Measurements from ENCODE around the gene RNF2. TPM values are rescaled to one million over a fixed set of nuclear protein-coding genes. Genes with fewer than 3 reads are reported as not detected.

RNF2 gene
- polyA plus RNA-seq, 1 donor (not counting 4 experiments of a cell fraction or from before 2014, with no cell fraction given) = 29.2 TPM

DNA sequence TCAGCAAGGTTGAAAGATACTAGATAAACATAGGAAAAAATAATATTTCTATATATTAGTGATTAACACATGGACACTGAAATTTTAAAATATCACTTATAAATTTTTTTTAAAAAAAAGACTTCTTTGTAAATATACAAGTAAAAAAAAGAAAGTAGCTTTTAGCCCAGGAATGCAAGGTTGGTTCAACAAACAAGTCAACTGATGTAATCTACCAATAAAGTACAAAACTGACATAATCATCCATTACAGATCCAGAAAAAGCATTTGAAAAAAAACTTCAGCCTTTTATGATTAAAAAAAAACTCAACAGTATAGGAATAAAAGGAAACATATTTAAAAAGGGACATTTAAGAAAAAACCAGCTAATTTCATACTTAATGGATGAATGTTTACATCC, 63.0 kb downstream of the RNF2 start:
- H3K27ac ChIP-seq (ENCODE audit: control insufficient read depth, insufficient read depth, low read length) = no peak overlapping the region
- no peaks in the 10 kb centered on the region for H4K20me1 ChIP-seq (ENCODE audit: control insufficient read depth, extremely low read depth, insufficient read depth, low read length)
- no peak overlapping the region for H3K9ac ChIP-seq (ENCODE audit: control insufficient read depth, extremely low read depth, insufficient read depth, low read length)
- H3K4me1 ChIP-seq (ENCODE audit: control insufficient read depth, extremely low read depth, insufficient read depth, low read length) = no peaks in the 10 kb centered on the region
- H3K4me3 ChIP-seq (ENCODE audit: control insufficient read depth in 2 of 3, extremely low read depth in 1 of 3, insufficient read depth in 2 of 3, low read depth in 1 of 3, low read length in 3 of 3) = no peak overlapping the region
- DNase-seq (ENCODE audit: low read depth, low spot score) = no peak
- no peak overlapping the region for H2AFZ ChIP-seq (ENCODE audit: control insufficient read depth, low read length)
- H3K9me3 ChIP-seq (ENCODE audit: control insufficient read depth, low read depth, low read length) = no peaks in the 10 kb centered on the region
- dilution Hi-C loops (cut with MboI; ENCODE audit: extremely low pct_ligation_motif_present, low sequenced_read_pairs) = no loop called here
- no peaks in the 10 kb centered on the region for H3K27me3 ChIP-seq (ENCODE audit: control insufficient read depth, extremely low read depth, insufficient read depth, low read length)
- TF ChIP-seq EZH2 (IDR thresholded peaks at IDR 0.05; ENCODE audit: low read length) = no peak
- TF ChIP-seq, protein P1, sequence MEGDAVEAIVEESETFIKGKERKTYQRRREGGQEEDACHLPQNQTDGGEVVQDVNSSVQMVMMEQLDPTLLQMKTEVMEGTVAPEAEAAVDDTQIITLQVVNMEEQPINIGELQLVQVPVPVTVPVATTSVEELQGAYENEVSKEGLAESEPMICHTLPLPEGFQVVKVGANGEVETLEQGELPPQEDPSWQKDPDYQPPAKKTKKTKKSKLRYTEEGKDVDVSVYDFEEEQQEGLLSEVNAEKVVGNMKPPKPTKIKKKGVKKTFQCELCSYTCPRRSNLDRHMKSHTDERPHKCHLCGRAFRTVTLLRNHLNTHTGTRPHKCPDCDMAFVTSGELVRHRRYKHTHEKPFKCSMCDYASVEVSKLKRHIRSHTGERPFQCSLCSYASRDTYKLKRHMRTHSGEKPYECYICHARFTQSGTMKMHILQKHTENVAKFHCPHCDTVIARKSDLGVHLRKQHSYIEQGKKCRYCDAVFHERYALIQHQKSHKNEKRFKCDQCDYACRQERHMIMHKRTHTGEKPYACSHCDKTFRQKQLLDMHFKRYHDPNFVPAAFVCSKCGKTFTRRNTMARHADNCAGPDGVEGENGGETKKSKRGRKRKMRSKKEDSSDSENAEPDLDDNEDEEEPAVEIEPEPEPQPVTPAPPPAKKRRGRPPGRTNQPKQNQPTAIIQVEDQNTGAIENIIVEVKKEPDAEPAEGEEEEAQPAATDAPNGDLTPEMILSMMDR (optimal IDR thresholded peaks at IDR 0.05 in 1 of 3, IDR thresholded peaks at IDR 0.05 in 1 of 3, conservative IDR thresholded peaks at IDR 0.05 in 1 of 3; ENCODE audit: extremely low read depth in 1 of 3, insufficient read depth in 2 of 3, low read length in 3 of 3) = no peak
- no peaks in the 10 kb centered on the region for H3K9me1 ChIP-seq (ENCODE audit: control insufficient read depth, extremely low read depth, insufficient read depth, low read length)
- H3K4me2 ChIP-seq (ENCODE audit: control insufficient read depth, extremely low read depth, insufficient read depth, low read depth, low read length) = no peak overlapping the region
- no peaks in the 10 kb centered on the region for H3K36me3 ChIP-seq (ENCODE audit: control insufficient read depth in 2 of 2, extremely low read depth in 1 of 2, insufficient read depth in 2 of 2, low read length in 2 of 2)
- H3K79me2 ChIP-seq (ENCODE audit: control insufficient read depth, insufficient read depth, low read length) = no peaks in the 10 kb centered on the region
- FAIRE-seq = no peak

DNA sequence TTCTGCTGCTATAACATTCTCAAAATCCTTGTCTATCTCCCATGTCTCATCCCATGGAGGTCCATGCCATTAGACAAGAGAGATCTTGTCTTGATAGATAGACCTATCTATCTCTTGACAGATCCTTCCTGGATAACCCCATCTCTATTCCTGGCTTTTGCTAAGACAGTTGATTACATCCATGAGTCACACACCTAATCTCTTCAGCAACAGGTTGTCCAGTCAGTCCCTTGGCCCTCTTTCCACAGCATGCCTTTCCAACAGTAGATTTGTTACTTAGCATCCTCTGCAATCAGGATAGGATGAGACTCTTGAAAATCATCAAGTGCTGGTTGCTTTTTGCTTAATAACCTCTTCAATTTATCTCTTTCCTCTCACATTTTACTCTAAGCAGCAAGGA, 64.8 kb downstream of the RNF2 start:
- no peak for FAIRE-seq
- H3K36me3 ChIP-seq (ENCODE audit: control insufficient read depth in 2 of 2, extremely low read depth in 1 of 2, insufficient read depth in 2 of 2, low read length in 2 of 2) = no peaks in the 10 kb centered on the region
- DNase-seq (ENCODE audit: low read depth, low spot score) = no peak
- no peaks in the 10 kb centered on the region for H3K9me1 ChIP-seq (ENCODE audit: control insufficient read depth, extremely low read depth, insufficient read depth, low read length)
- dilution Hi-C loops (cut with MboI; ENCODE audit: extremely low pct_ligation_motif_present, low sequenced_read_pairs) = no loop called here
- TF ChIP-seq, protein P1 (optimal IDR thresholded peaks at IDR 0.05 in 1 of 3, IDR thresholded peaks at IDR 0.05 in 1 of 3, conservative IDR thresholded peaks at IDR 0.05 in 1 of 3; ENCODE audit: extremely low read depth in 1 of 3, insufficient read depth in 2 of 3, low read length in 3 of 3) = no peak
- TF ChIP-seq EZH2 (IDR thresholded peaks at IDR 0.05; ENCODE audit: low read length) = no peak
- H3K4me1 ChIP-seq (ENCODE audit: control insufficient read depth, extremely low read depth, insufficient read depth, low read length) = no peaks in the 10 kb centered on the region
- no peaks in the 10 kb centered on the region for H3K9me3 ChIP-seq (ENCODE audit: control insufficient read depth, low read depth, low read length)
- H3K4me3 ChIP-seq (ENCODE audit: control insufficient read depth in 2 of 3, extremely low read depth in 1 of 3, insufficient read depth in 2 of 3, low read depth in 1 of 3, low read length in 3 of 3) = no peak overlapping the region
- no peak overlapping the region for H3K9ac ChIP-seq (ENCODE audit: control insufficient read depth, extremely low read depth, insufficient read depth, low read length)
- no peaks in the 10 kb centered on the region for H3K79me2 ChIP-seq (ENCODE audit: control insufficient read depth, insufficient read depth, low read length)
- H3K4me2 ChIP-seq (ENCODE audit: control insufficient read depth, extremely low read depth, insufficient read depth, low read depth, low read length) = no peak overlapping the region
- H3K27me3 ChIP-seq (ENCODE audit: control insufficient read depth, extremely low read depth, insufficient read depth, low read length) = no peaks in the 10 kb centered on the region
- H2AFZ ChIP-seq (ENCODE audit: control insufficient read depth, low read length) = no peak overlapping the region
- no peak overlapping the region for H3K27ac ChIP-seq (ENCODE audit: control insufficient read depth, insufficient read depth, low read length)
- no peaks in the 10 kb centered on the region for H4K20me1 ChIP-seq (ENCODE audit: control insufficient read depth, extremely low read depth, insufficient read depth, low read length)

Data from keratinocyte (primary cell).